ENCODE results near the gene IRAK4. TPM values are rescaled to one million over a fixed set of nuclear protein-coding genes. Genes with fewer than 3 reads are reported as not detected.

The IRAK4 gene
- total and polyA plus RNA-seq, 2 experiments from 2014 or later: 3.9 to 12.9 TPM

DNA sequence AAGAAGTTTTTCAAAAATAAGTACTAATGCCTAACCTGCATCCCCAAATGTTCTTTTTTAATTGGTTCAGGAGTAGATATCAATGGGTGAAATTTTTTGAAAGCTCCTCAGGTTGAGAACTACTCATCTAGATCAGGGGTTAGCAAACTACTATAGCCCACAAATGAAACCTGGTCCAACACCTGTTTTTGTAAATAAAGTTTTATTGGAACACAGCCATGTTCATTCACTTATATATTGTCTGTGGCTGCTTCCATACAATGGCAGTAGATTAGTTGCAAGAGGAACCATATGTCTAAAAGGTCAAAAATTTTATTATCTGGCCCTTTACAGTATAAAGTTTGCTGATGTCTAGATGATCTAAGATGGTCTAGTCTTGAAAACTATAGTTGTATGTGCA, 13.9 kb upstream of the IRAK4 start (continued):
- TF ChIP-seq CTCF (conservative IDR thresholded peaks at IDR 0.05; ENCODE audit: low read depth in 2 of 2) (no peak), ZNF114 (CRISPR knock-in tag; IDR thresholded peaks at IDR 0.05) (no peak), EZH2phosphoT487 (IDR thresholded peaks at IDR 0.05; ENCODE audit: unreplicated experiment) (no peak), JUNB (IDR thresholded peaks at IDR 0.05; ENCODE audit: unreplicated experiment) (no peak), EZH2 (IDR thresholded peaks at IDR 0.05; ENCODE audit: low read depth, unreplicated experiment) (no peak)

- H3K4me1 ChIP-seq (ENCODE audit: insufficient read depth): no peaks in the 10 kb centered on the region
- H3K27me3 ChIP-seq (ENCODE audit: insufficient read depth): no peaks in the 10 kb centered on the region
- H4K20me1 ChIP-seq (replicated peaks; ENCODE audit: insufficient read depth): no peaks in the 10 kb centered on the region; the same call in 1 of the 2 replicates
- Mint-ChIP-seq H3K27me3 (ENCODE audit: insufficient read depth, low read depth, poor library complexity) (no peaks in the 10 kb centered on the region), H3K36me3 (ENCODE audit: low read depth) (peaks cover 33% of the 10 kb centered on the region), H3K4me1 (no peaks in the 10 kb centered on the region), H3K4me3 (no peak overlapping the region), H3K27ac (no peak overlapping the region), H3K9me3 (no peaks in the 10 kb centered on the region)
- H3K4me3 ChIP-seq: no peak overlapping the region
- no peak overlapping the region for H2AFZ ChIP-seq
- H3K27ac ChIP-seq (ENCODE audit: low read depth): no peak overlapping the region
- no peak overlapping the region for H3K4me2 ChIP-seq
- H3K9me2 ChIP-seq (ENCODE audit: insufficient read depth): no peaks in the 10 kb centered on the region
- 0 out of 2 replicates have a peak, but pooled peaks cover 17% of the 10 kb centered on the region for H3K79me2 ChIP-seq (replicated peaks; ENCODE audit: insufficient read depth)
- no peak for ATAC-seq
- no peak for DNase-seq (ENCODE audit: low spot score)
- no peaks in the 10 kb centered on the region for H3F3A ChIP-seq (replicated peaks; ENCODE audit: low read depth)
- no peaks in the 10 kb centered on the region; the same call in 1 of the 2 replicates for H3K36me3 ChIP-seq (ENCODE audit: insufficient read depth)
- TF ChIP-seq NANOG (IDR thresholded peaks at IDR 0.05; ENCODE audit: borderline replicate concordance) (no peak), JUNB (IDR thresholded peaks at IDR 0.05; ENCODE audit: unreplicated experiment) (no peak), REST (IDR thresholded peaks at IDR 0.05; ENCODE audit: unreplicated experiment) (no peak), EZH2 (IDR thresholded peaks at IDR 0.05; ENCODE audit: low read depth, unreplicated experiment) (no peak), CREB1 (CRISPR knock-in tag; IDR thresholded peaks at IDR 0.05; ENCODE audit: low read depth) (no peak), POLR2AphosphoS5 (IDR thresholded peaks at IDR 0.05; ENCODE audit: low read depth) (no peak), CTCF (conservative IDR thresholded peaks at IDR 0.05; ENCODE audit: low read depth in 2 of 2) (no peak), ZNF114 (CRISPR knock-in tag; IDR thresholded peaks at IDR 0.05) (no peak), ZNF331 (CRISPR knock-in tag; IDR thresholded peaks at IDR 0.05; ENCODE audit: low read depth) (no peak)
- TF ChIP-seq, protein P1, sequence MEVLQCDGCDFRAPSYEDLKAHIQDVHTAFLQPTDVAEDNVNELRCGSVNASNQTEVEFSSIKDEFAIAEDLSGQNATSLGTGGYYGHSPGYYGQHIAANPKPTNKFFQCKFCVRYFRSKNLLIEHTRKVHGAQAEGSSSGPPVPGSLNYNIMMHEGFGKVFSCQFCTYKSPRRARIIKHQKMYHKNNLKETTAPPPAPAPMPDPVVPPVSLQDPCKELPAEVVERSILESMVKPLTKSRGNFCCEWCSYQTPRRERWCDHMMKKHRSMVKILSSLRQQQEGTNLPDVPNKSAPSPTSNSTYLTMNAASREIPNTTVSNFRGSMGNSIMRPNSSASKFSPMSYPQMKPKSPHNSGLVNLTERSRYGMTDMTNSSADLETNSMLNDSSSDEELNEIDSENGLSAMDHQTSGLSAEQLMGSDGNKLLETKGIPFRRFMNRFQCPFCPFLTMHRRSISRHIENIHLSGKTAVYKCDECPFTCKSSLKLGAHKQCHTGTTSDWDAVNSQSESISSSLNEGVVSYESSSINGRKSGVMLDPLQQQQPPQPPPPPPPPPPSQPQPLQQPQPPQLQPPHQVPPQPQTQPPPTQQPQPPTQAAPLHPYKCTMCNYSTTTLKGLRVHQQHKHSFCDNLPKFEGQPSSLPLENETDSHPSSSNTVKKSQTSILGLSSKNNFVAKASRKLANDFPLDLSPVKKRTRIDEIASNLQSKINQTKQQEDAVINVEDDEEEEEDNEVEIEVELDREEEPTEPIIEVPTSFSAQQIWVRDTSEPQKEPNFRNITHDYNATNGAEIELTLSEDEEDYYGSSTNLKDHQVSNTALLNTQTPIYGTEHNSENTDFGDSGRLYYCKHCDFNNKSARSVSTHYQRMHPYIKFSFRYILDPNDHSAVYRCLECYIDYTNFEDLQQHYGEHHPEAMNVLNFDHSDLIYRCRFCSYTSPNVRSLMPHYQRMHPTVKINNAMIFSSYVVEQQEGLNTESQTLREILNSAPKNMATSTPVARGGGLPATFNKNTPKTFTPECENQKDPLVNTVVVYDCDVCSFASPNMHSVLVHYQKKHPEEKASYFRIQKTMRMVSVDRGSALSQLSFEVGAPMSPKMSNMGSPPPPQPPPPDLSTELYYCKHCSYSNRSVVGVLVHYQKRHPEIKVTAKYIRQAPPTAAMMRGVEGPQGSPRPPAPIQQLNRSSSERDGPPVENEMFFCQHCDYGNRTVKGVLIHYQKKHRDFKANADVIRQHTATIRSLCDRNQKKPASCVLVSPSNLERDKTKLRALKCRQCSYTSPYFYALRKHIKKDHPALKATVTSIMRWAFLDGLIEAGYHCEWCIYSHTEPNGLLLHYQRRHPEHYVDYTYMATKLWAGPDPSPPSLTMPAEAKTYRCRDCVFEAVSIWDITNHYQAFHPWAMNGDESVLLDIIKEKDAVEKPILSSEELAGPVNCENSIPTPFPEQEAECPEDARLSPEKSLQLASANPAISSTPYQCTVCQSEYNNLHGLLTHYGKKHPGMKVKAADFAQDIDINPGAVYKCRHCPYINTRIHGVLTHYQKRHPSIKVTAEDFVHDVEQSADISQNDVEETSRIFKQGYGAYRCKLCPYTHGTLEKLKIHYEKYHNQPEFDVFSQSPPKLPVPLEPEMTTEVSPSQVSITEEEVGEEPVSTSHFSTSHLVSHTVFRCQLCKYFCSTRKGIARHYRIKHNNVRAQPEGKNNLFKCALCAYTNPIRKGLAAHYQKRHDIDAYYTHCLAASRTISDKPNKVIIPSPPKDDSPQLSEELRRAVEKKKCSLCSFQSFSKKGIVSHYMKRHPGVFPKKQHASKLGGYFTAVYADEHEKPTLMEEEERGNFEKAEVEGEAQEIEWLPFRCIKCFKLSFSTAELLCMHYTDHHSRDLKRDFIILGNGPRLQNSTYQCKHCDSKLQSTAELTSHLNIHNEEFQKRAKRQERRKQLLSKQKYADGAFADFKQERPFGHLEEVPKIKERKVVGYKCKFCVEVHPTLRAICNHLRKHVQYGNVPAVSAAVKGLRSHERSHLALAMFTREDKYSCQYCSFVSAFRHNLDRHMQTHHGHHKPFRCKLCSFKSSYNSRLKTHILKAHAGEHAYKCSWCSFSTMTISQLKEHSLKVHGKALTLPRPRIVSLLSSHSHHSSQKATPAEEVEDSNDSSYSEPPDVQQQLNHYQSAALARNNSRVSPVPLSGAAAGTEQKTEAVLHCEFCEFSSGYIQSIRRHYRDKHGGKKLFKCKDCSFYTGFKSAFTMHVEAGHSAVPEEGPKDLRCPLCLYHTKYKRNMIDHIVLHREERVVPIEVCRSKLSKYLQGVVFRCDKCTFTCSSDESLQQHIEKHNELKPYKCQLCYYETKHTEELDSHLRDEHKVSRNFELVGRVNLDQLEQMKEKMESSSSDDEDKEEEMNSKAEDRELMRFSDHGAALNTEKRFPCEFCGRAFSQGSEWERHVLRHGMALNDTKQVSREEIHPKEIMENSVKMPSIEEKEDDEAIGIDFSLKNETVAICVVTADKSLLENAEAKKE (CRISPR knock-in tag; IDR thresholded peaks at IDR 0.05): no peak
Observed at GRCh38 chr12:43749016-43749415, 9.7 kb upstream of the IRAK4 start.

Data from GM23338 (cell line).